SK-N-SH (cell line): Measurements from ENCODE around the gene YJEFN3.

Source experiments
- CTCF ChIP-seq: fragments of 200-600 bp; sonication (generic); IDR thresholded peaks from 2 replicates; pipeline ENCODE4 v1.6.1; 2017; ENCODE audit warnings: antibody characterized with exemption, mild to moderate bottlenecking, moderate library complexity
- ELF1 ChIP-seq: IDR thresholded peaks from 2 replicates; pipeline ENCODE4 v1.4.0; 2012
- EP300 ChIP-seq, 2 experiments: IDR thresholded peaks; 2 replicates each; pipeline versions ENCODE4 v1.4.0 to v1.6.1; 2012; ENCODE audit warnings: borderline replicate concordance in 1 of 2, low read depth in 1 of 2, low read length in 1 of 2
- EZH2phosphoT487 ChIP-seq: fragments of 200-600 bp; sonication (generic); IDR thresholded peaks from 2 replicates; pipeline ENCODE4 v1.6.1; 2017; ENCODE audit warnings: low read depth, mixed run types, mild to moderate bottlenecking, antibody characterized with exemption, moderate library complexity, borderline replicate concordance
- GABPA ChIP-seq: IDR thresholded peaks from 2 replicates; pipeline ENCODE4 v1.4.0; 2012; ENCODE audit warnings: low read depth, mild to moderate bottlenecking
- JUND ChIP-seq: IDR thresholded peaks from 2 replicates; pipeline ENCODE4 v1.4.0; 2012
- MXI1 ChIP-seq: IDR thresholded peaks from 2 replicates; pipeline ENCODE4 v1.6.1; 2012; ENCODE audit warnings: mild to moderate bottlenecking, low read depth, low read length, improper control_type of control experiment
- NFIC ChIP-seq: IDR thresholded peaks from 2 replicates; pipeline ENCODE4 v1.4.0; 2012; ENCODE audit warnings: borderline replicate concordance
- NRF1 ChIP-seq: IDR thresholded peaks from 2 replicates; pipeline ENCODE4 v1.6.1; 2012; ENCODE audit warnings: low read depth, mild to moderate bottlenecking, low read length
- PBX3 ChIP-seq: IDR thresholded peaks from 2 replicates; pipeline ENCODE4; 2012
- POLR2AphosphoS5 ChIP-seq: IDR thresholded peaks from 2 replicates; pipeline ENCODE4 v1.6.1; 2012; ENCODE audit warnings: low read depth, low read length
- REST ChIP-seq: IDR thresholded peaks from 2 replicates; pipeline ENCODE4 v1.6.1; 2012; ENCODE audit warnings: mild to moderate bottlenecking, low read depth, low read length, moderate library complexity
- TAF1 ChIP-seq: IDR thresholded peaks from 2 replicates; pipeline ENCODE4 v1.6.1; 2012; ENCODE audit warnings: low read depth, mild to moderate bottlenecking, low read length, moderate library complexity, borderline replicate concordance
- TCF12 ChIP-seq: IDR thresholded peaks from 2 replicates; pipeline ENCODE4 v1.4.0; 2012

- TF ChIP-seq CTCF: no peak
- no peak for TF ChIP-seq TCF12
- TF ChIP-seq EP300 (IDR thresholded peaks at IDR 0.05; ENCODE audit: borderline replicate concordance in 1 of 2, low read depth in 1 of 2, low read length in 1 of 2): no peak
- no peak for TF ChIP-seq EZH2phosphoT487
- TF ChIP-seq NFIC: no peak
- TF ChIP-seq TAF1: no peak
- no peak for TF ChIP-seq JUND
- no peak for TF ChIP-seq GABPA
- TF ChIP-seq MXI1: no peak
- no peak for TF ChIP-seq ELF1
- TF ChIP-seq REST: no peak
- TF ChIP-seq NRF1: no peak
- no peak for TF ChIP-seq POLR2AphosphoS5
- no peak for TF ChIP-seq PBX3
Measured at GRCh38 chr19:19571071-19571786, 42.5 kb downstream of the YJEFN3 start.
